ENCODE measurements around the gene CDHR5. TPM values are rescaled to one million over a fixed set of nuclear protein-coding genes. Genes with fewer than 3 reads are reported as not detected.

The CDHR5 gene, protein sequence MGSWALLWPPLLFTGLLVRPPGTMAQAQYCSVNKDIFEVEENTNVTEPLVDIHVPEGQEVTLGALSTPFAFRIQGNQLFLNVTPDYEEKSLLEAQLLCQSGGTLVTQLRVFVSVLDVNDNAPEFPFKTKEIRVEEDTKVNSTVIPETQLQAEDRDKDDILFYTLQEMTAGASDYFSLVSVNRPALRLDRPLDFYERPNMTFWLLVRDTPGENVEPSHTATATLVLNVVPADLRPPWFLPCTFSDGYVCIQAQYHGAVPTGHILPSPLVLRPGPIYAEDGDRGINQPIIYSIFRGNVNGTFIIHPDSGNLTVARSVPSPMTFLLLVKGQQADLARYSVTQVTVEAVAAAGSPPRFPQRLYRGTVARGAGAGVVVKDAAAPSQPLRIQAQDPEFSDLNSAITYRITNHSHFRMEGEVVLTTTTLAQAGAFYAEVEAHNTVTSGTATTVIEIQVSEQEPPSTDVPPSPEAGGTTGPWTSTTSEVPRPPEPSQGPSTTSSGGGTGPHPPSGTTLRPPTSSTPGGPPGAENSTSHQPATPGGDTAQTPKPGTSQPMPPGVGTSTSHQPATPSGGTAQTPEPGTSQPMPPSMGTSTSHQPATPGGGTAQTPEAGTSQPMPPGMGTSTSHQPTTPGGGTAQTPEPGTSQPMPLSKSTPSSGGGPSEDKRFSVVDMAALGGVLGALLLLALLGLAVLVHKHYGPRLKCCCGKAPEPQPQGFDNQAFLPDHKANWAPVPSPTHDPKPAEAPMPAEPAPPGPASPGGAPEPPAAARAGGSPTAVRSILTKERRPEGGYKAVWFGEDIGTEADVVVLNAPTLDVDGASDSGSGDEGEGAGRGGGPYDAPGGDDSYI
- not detected in 2 replicates for total RNA-seq (2012; rRNA removed)
- not detected in 2 replicates for polyA plus RNA-seq (2012; rRNA removed)
- polyA plus RNA-seq (2012; cell fraction: cytosol; rRNA removed): not detected in 2 replicates
- not detected in 2 replicates for polyA plus RNA-seq (2012; cell fraction: nucleus; rRNA removed; ENCODE audit: low replicate concordance)
- not detected for Bru-seq, nascent RNA
- percentile 7 among the genes with signal in this experiment for BruChase-seq, experiment 1, labeled RNA remaining after a 6-hour chase
- not detected for BruChase-seq, experiment 2, labeled RNA remaining after a 2-hour chase
- long read RNA-seq: 0 reads

DNA sequence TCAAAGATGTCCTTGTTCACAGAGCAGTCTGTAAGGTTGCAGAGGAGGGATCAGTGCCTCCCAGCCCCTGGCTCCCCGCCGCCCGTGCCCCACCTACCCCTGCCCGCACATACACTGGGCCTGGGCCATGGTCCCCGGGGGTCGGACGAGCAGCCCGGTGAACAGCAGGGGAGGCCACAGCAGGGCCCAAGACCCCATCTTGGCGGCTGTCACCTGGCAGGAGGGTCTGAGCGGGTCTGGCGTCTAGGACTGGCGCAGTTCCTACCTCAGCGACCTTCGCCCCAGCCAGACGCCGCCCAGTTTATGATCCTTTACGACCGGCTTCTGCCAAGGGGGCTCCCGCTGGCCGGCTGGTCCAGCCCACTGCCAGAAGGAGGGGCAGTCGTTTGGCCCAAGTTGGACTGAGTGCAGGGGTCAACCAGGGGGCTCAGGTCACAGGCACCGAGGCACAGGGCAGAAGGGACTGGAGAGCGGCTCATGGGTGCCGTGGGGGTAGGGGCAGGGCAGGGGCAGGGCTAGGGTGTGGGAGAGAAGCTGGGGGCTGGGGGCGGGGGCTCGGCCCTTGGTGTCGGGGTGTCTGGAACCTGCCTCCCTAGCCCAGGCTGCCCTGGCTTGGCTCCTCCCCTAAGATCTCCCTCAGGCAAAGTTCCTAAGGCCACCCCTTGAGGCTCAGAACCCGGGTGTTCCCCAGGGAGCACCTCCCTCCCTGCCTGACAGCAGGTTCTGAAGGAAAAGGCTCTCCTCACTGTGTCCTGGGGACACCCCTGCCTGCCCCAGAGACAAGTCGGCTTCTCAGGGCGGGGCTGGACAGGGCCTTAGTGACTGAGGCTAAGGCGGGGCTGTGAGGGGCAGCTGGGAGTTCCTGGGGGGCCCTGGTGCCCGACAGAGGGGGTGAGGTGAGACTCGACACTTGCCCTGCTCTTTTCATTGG is at the start of gene CDHR5:
Gene CDHR5, minus strand, starts transcription at position 251 of the 931 bp plus-strand sequence. Its CDS starts 53 bp downstream, at position 198.
- no peak for ATAC-seq (ENCODE audit: low read depth)
- TF ChIP-seq, protein P1, sequence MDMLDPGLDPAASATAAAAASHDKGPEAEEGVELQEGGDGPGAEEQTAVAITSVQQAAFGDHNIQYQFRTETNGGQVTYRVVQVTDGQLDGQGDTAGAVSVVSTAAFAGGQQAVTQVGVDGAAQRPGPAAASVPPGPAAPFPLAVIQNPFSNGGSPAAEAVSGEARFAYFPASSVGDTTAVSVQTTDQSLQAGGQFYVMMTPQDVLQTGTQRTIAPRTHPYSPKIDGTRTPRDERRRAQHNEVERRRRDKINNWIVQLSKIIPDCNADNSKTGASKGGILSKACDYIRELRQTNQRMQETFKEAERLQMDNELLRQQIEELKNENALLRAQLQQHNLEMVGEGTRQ (IDR thresholded peaks at IDR 0.05; ENCODE audit: low read depth, low read length): no peak
- no peak for TF ChIP-seq BHLHE40 (IDR thresholded peaks at IDR 0.05; ENCODE audit: low read depth, low read length)
- TF ChIP-seq FOS (IDR thresholded peaks at IDR 0.05; ENCODE audit: low read depth, low read length): no peak
- TF ChIP-seq NFE2L2 (IDR thresholded peaks at IDR 0.05; ENCODE audit: low read depth, low read length): no peak
- TF ChIP-seq, protein P2, sequence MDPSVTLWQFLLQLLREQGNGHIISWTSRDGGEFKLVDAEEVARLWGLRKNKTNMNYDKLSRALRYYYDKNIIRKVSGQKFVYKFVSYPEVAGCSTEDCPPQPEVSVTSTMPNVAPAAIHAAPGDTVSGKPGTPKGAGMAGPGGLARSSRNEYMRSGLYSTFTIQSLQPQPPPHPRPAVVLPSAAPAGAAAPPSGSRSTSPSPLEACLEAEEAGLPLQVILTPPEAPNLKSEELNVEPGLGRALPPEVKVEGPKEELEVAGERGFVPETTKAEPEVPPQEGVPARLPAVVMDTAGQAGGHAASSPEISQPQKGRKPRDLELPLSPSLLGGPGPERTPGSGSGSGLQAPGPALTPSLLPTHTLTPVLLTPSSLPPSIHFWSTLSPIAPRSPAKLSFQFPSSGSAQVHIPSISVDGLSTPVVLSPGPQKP (IDR thresholded peaks at IDR 0.05; ENCODE audit: borderline replicate concordance, low read depth, low read length): no peak
- TF ChIP-seq RAD21 (IDR thresholded peaks at IDR 0.05; ENCODE audit: low read length): no peak
- no peak for TF ChIP-seq MXI1 (IDR thresholded peaks at IDR 0.05; ENCODE audit: borderline replicate concordance, low read depth, low read length)
- TF ChIP-seq POLR2A (IDR thresholded peaks at IDR 0.05; ENCODE audit: low read depth, low read length): no peak
- TF ChIP-seq CEBPB (IDR thresholded peaks at IDR 0.05; ENCODE audit: low read depth, low read length): no peak
- TF ChIP-seq MAZ (IDR thresholded peaks at IDR 0.05; ENCODE audit: borderline replicate concordance, low read depth, low read length): no peak
- no peak for TF ChIP-seq MAFK (IDR thresholded peaks at IDR 0.05; ENCODE audit: low read depth, low read length)
- no peak for TF ChIP-seq RCOR1 (IDR thresholded peaks at IDR 0.05; ENCODE audit: insufficient replicate concordance, low read length)

More for the DNA sequence above, at the start of gene CDHR5:
- 92% methylated on average over 13 of the region's 33 CpGs; no CpG with 5 or more reads in 1 of the 2 experiments for whole genome bisulfite sequencing, 2 experiments (ENCODE audit: extremely low coverage in 2 of 2, insufficient read length in 1 of 2)
- Histone ChIP-seq H2AK9ac (replicated peaks; ENCODE audit: low read depth, low read length, poor library complexity) (no peak within 1 kb of the TSS), H3K27me3 (ENCODE audit: control insufficient read depth, insufficient read depth, low read length) (peaks cover 2% of the 10 kb centered on the region; the same call in 1 of the 2 replicates), H4K5ac (ENCODE audit: low read depth, low read length) (no peak within 1 kb of the TSS), H4K91ac (ENCODE audit: insufficient read depth, low read depth, low read length) (no peak within 1 kb of the TSS), H4K8ac (ENCODE audit: low read depth in 2 of 2, low read length in 2 of 2) (no peak within 1 kb of the TSS), H3K27ac (ENCODE audit: insufficient read depth, low read length) (no peak within 1 kb of the TSS), H3K56ac (ENCODE audit: extremely low read depth, insufficient read depth, low read length) (no peak within 1 kb of the TSS), H3K4me1 (ENCODE audit: control insufficient read depth, insufficient read depth, low read length) (peaks cover 4% of the 10 kb centered on the region; the same call in 1 of the 2 replicates), H3K18ac (ENCODE audit: low read depth, low read length) (no peak within 1 kb of the TSS), H2BK20ac (ENCODE audit: low read depth, low read length) (no peak within 1 kb of the TSS), H2AFZ (replicated peaks; ENCODE audit: low read length, poor library complexity) (no peak within 1 kb of the TSS), H3K23ac (ENCODE audit: low read depth, low read length) (no peak within 1 kb of the TSS), H3K9ac (ENCODE audit: low read depth, low read length) (no peak within 1 kb of the TSS), H2AK5ac (ENCODE audit: low read depth, low read length) (no peak within 1 kb of the TSS), H3K79me1 (ENCODE audit: low read depth in 1 of 2, low read length in 2 of 2) (no peaks in the 10 kb centered on the region), H3K9me1 (ENCODE audit: insufficient read depth, low read length) (peaks cover 8% of the 10 kb centered on the region; the same call in 1 of the 2 replicates), H3K4me2 (ENCODE audit: low read depth, low read length) (no peak within 1 kb of the TSS), H3K4ac (ENCODE audit: low read depth, low read length) (no peak within 1 kb of the TSS), H3K36me3 (ENCODE audit: control insufficient read depth, insufficient read depth, low read length) (peaks cover 2% of the 10 kb centered on the region; the same call in 1 of the 2 replicates), H3K4me3 (ENCODE audit: insufficient read depth, low read depth, low read length) (no peak within 1 kb of the TSS), H2BK15ac (ENCODE audit: low read depth, low read length) (no peak within 1 kb of the TSS), H3K9me3 (ENCODE audit: control insufficient read depth, insufficient read depth, low read length) (no peaks in the 10 kb centered on the region), H4K20me1 (ENCODE audit: insufficient read depth, low read length) (peaks cover 6% of the 10 kb centered on the region), H3K14ac (replicated peaks; ENCODE audit: low read depth, low read length) (no peak within 1 kb of the TSS), H2BK120ac (ENCODE audit: low read depth, low read length) (no peak within 1 kb of the TSS), H2BK5ac (ENCODE audit: low read depth, low read length, poor library complexity, severe bottlenecking) (no peak within 1 kb of the TSS)
- intact Hi-C loops (cut with micrococcal nuclease) (no loop called here), in situ Hi-C loops (cut with MboI; ENCODE audit: low sequenced_read_pairs) (no loop called here), dilution Hi-C loops (cut with HindIII; ENCODE audit: low sequenced_read_pairs, unreplicated experiment) (no loop called here)
- ChIA-PET POLR2A (ENCODE audit: unreplicated experiment) (no interaction called here), CTCF (no interaction called here)
- DNase-seq: no peak
- no TSS peak for BruUV-seq (replicated peaks)

Measured in IMR-90 (cell line).